Stimulated activated CD8-positive, alpha-beta memory T cell treated with anti-CD3 and anti-CD28 coated beads, Interleukin-7, amount 100 ng/mL, for 24 hours (primary cell): Measurements from ENCODE around the gene NSRP1.
"Not testable (repeated sequence)": the region's sequence is repeated elsewhere in the genome, so short reads cannot be mapped to it uniquely, and the experiment has no call there.

Experiments
- DNase-seq: peaks from one replicate; pipeline ENCODE4 v3.0.0-alpha.2; 2020; ENCODE audit warnings: low read depth

The NSRP1 gene

GRCh38 chr17:30222721-30223175 is 106.1 kb downstream of the NSRP1 start:
- DNase-seq, result no peak

- DNase-seq, result no peak
Measured at GRCh38 chr17:30224419-30224960, 107.9 kb downstream of the NSRP1 start.

- no peak for DNase-seq
Measured at GRCh38 chr17:30225112-30225511, 108.5 kb downstream of the NSRP1 start.

- no peak for DNase-seq
Measured at GRCh38 chr17:30225919-30226553, 109.4 kb downstream of the NSRP1 start.

GRCh38 chr17:30226878-30227277 is 110.3 kb downstream of the NSRP1 start:
- DNase-seq, result no peak

GRCh38 chr17:30228011-30228410 is 111.4 kb downstream of the NSRP1 start:
- DNase-seq, result no peak

- DNase-seq, result no peak
Measured at GRCh38 chr17:30229012-30229411, 112.4 kb downstream of the NSRP1 start.

GRCh38 chr17:30230009-30230408 is 113.4 kb downstream of the NSRP1 start:
- DNase-seq, result not testable (repeated sequence)

GRCh38 chr17:30230596-30231125 is 114.0 kb downstream of the NSRP1 start:
- DNase-seq, result no peak

GRCh38 chr17:30232015-30232823 is 115.6 kb downstream of the NSRP1 start:
- no peak for DNase-seq

GRCh38 chr17:30232824-30233427 is 116.3 kb downstream of the NSRP1 start:
- DNase-seq, result no peak

GRCh38 chr17:30234296-30234695 is 117.7 kb downstream of the NSRP1 start:
- DNase-seq, result no peak

GRCh38 chr17:30234964-30235363 is 118.3 kb downstream of the NSRP1 start:
- DNase-seq, result no peak

GRCh38 chr17:30235386-30236296 is 119.0 kb downstream of the NSRP1 start, which contains the start of gene SLC6A4:
Gene SLC6A4, minus strand, starts transcription at chr17:30235697. Its CDS starts 13,739 bp downstream, at chr17:30221958.
- DNase-seq, result no peak
